ENCODE measurements around the gene BLOC1S1. TPM values are rescaled to one million over a fixed set of nuclear protein-coding genes. Genes with fewer than 3 reads are reported as not detected.
"Not testable (repeated sequence)": the region's sequence is repeated elsewhere in the genome, so short reads cannot be mapped to it uniquely, and the experiment has no call there.

Gene BLOC1S1
- total RNA-seq, 2 experiments from 2014 or later: 107 to 115 TPM

GRCh38 chr12:55748230-55748993 lies 32.6 kb downstream of the BLOC1S1 start:
- H3K4me3 Mint-ChIP-seq: no peak overlapping the region
- H3K27me3 Mint-ChIP-seq: no peaks in the 10 kb centered on the region
- no peak overlapping the region for H3K27ac Mint-ChIP-seq
- intact Hi-C loops (cut with DNase I, micrococcal nuclease): loop anchor here in 1 of 2 experiments (10.0 kb wide), 1 partner anchor 506 kb away; the partner anchor contains the start of gene ANKRD52
- CTCF ChIA-PET: interaction anchor here (0.6 to 4.4 kb wide), 7 partner anchors 8 to 81 kb away, joined by 3 to 39 read pairs (median 3); partner anchors contain the start of gene DNAJC14
- peaks cover 17% of the 10 kb centered on the region for H3K4me1 Mint-ChIP-seq
- H3K36me3 Mint-ChIP-seq (ENCODE audit: low read depth): peaks cover 12% of the 10 kb centered on the region
- ATAC-seq (no peak), DNase-seq (no peak)
- H3K9me3 Mint-ChIP-seq (ENCODE audit: low read depth): no peaks in the 10 kb centered on the region
- POLR2A ChIA-PET: interaction anchor here (0.5 to 1.0 kb wide), 2 partner anchors 10 to 247 kb away, joined by 3 to 4 read pairs; no protein-coding TSS in a partner anchor

GRCh38 chr12:55755246-55755645 lies 39.4 kb downstream of the BLOC1S1 start:
- intact Hi-C loops (cut with DNase I, micrococcal nuclease): no loop called here
- DNase-seq (no peak), ATAC-seq (no peak)
- CTCF ChIA-PET: interaction anchor here (1.3 to 3.8 kb wide), 6 partner anchors 8 to 191 kb away, joined by 3 to 19 read pairs (median 8); no protein-coding TSS in a partner anchor
- POLR2A ChIA-PET: interaction anchor here (0.6 to 0.7 kb wide), 2 partner anchors 171 to 523 kb away, joined by 3 read pairs; no protein-coding TSS in a partner anchor
- Mint-ChIP-seq H3K4me1 (peaks cover 12% of the 10 kb centered on the region), H3K27ac (peak overlapping the region; percentile 55), H3K36me3 (ENCODE audit: low read depth) (peaks cover 53% of the 10 kb centered on the region), H3K9me3 (ENCODE audit: low read depth) (no peaks in the 10 kb centered on the region), H3K4me3 (no peak overlapping the region), H3K27me3 (no peaks in the 10 kb centered on the region)

DNA sequence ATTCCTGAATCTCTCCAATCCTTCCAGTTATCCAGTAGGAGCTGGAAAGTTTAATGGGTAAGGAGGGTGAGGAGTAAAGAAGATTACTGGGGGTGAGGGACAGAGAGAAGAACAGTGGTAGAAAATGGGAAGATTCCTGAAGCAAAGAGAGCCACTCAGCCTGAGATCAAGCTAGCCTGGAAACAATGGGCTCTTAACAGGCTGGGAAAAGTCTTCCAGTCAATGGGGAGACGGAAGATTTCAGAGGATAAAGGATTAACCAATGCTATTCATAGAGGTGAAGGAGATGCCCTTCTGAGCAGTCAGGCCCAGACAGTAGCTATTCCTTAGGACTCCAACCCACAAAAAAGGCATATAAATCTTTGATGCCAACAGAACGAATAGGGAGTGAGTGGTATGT lies 41.9 kb downstream of the BLOC1S1 start:
- H3K27me3 Mint-ChIP-seq: no peaks in the 10 kb centered on the region
- intact Hi-C loops (cut with DNase I, micrococcal nuclease): no loop called here
- ATAC-seq (no peak), DNase-seq (no peak)
- peaks cover 27% of the 10 kb centered on the region for H3K4me1 Mint-ChIP-seq
- ChIA-PET CTCF (interaction anchor here (0.7 to 3.8 kb wide), 6 partner anchors 13 to 238 kb away, joined by 3 to 15 read pairs (median 7); no protein-coding TSS in a partner anchor), POLR2A (no interaction called here)
- H3K4me3 Mint-ChIP-seq: no peak overlapping the region
- H3K9me3 Mint-ChIP-seq (ENCODE audit: low read depth): no peaks in the 10 kb centered on the region
- peak overlapping the region; percentile 56 for H3K27ac Mint-ChIP-seq
- H3K36me3 Mint-ChIP-seq (ENCODE audit: low read depth): peaks cover 58% of the 10 kb centered on the region

DNA sequence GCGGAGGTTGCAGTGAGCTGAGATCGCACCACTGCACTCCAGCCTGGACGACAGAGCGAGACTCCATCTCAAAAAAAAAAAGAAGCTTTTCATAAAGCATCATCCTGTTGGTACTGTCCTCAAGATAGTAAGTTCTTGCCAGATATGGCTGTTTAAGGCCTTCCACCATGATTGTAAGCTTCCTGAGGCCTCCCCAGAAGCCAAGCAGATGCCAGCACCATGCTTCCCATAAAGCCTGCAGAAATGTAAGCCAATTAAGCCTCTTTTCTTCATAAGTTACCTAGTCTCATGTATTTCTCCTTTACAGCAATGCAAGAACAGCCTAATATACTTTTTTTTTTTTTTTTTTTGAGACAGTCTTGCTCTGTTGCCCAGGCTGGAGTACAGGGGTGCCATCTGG lies 42.7 kb downstream of the BLOC1S1 start:
- ATAC-seq; H3K4me3 Mint-ChIP-seq; H3K27me3 Mint-ChIP-seq; H3K9me3 Mint-ChIP-seq (ENCODE audit: low read depth); DNase-seq; intact Hi-C loops (cut with DNase I, micrococcal nuclease); H3K27ac Mint-ChIP-seq: not testable (repeated sequence)
- Mint-ChIP-seq H3K4me1 (peaks cover 27% of the 10 kb centered on the region), H3K36me3 (ENCODE audit: low read depth) (peaks cover 52% of the 10 kb centered on the region)
- ChIA-PET CTCF (interaction anchor here (0.7 to 1.9 kb wide), 3 partner anchors 20 to 181 kb away, joined by 3 to 8 read pairs (median 5); no protein-coding TSS in a partner anchor), POLR2A (interaction anchor here (0.6 kb wide), 1 partner anchor 18 kb away, joined by 3 read pairs; no protein-coding TSS in a partner anchor)

- Mint-ChIP-seq H3K27ac (peak overlapping the region; percentile 93), H3K36me3 (ENCODE audit: low read depth) (peaks cover 44% of the 10 kb centered on the region), H3K4me3 (no peak overlapping the region), H3K4me1 (peaks cover 20% of the 10 kb centered on the region), H3K27me3 (no peaks in the 10 kb centered on the region), H3K9me3 (ENCODE audit: low read depth) (no peaks in the 10 kb centered on the region)
- CTCF ChIA-PET: interaction anchor here (0.7 to 1.7 kb wide), 5 partner anchors 12 to 318 kb away, joined by 3 to 9 read pairs (median 3); no protein-coding TSS in a partner anchor
- POLR2A ChIA-PET: interaction anchor here (0.8 kb wide), 1 partner anchor 9 kb away, joined by 4 read pairs; no protein-coding TSS in a partner anchor
- DNase-seq (peak; percentile 82), ATAC-seq (peak; percentile 97)
- intact Hi-C loops (cut with DNase I, micrococcal nuclease): loop anchor here in 1 of 2 experiments (2.0 kb wide), 1 partner anchor 16 kb away; no protein-coding TSS in a partner anchor
These were observed 44.8 kb downstream of the BLOC1S1 start for GRCh38 chr12:55760663-55761062.

GRCh38 chr12:55762646-55763045 lies 46.8 kb downstream of the BLOC1S1 start:
- DNase-seq (no peak), ATAC-seq (no peak)
- Mint-ChIP-seq H3K4me1 (peaks cover 16% of the 10 kb centered on the region), H3K4me3 (no peak overlapping the region), H3K9me3 (ENCODE audit: low read depth) (no peaks in the 10 kb centered on the region), H3K36me3 (ENCODE audit: low read depth) (peaks cover 34% of the 10 kb centered on the region), H3K27me3 (no peaks in the 10 kb centered on the region), H3K27ac (no peak overlapping the region)
- ChIA-PET POLR2A (no interaction called here), CTCF (interaction anchor here (0.7 to 2.0 kb wide), 4 partner anchors 23 to 233 kb away, joined by 3 to 6 read pairs (median 4); no protein-coding TSS in a partner anchor)
- intact Hi-C loops (cut with DNase I, micrococcal nuclease): no loop called here

DNA sequence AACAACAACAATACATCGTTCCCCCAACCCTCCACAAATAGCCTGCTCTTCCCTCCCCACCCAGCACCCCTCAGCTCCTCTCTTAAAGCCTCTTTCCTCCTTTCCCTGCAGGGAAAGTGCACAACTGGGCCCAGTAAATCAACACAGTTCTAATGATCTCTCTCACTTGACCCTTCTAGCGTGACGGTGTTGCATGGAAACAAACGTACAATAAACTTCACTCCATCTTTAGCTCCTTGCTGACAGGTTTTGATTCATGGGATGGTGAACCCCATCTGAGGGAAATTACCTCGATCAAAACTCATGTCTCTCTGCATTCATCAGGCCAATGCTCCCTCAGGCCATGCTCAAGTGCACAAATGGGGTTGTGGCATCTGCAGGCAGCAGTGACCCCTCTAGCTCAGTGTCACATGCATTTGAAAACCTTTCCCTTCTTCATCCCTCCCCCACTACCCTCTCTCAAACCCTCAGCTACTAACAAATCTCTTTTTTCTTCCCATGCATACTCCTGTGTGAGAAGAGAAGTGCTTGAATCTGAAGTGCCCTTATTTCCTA lies 50.0 kb downstream of the BLOC1S1 start:
- no peaks in the 10 kb centered on the region for H3K9me3 Mint-ChIP-seq (ENCODE audit: low read depth)
- H3K36me3 Mint-ChIP-seq (ENCODE audit: low read depth): peaks cover 16% of the 10 kb centered on the region
- intact Hi-C loops (cut with DNase I, micrococcal nuclease): no loop called here
- DNase-seq (no peak), ATAC-seq (no peak)
- POLR2A ChIA-PET: no interaction called here
- no peaks in the 10 kb centered on the region for H3K27me3 Mint-ChIP-seq
- CTCF ChIA-PET: interaction anchor here (0.6 to 1.2 kb wide), 3 partner anchors 24 to 170 kb away, joined by 3 read pairs; no protein-coding TSS in a partner anchor
- peaks cover 12% of the 10 kb centered on the region for H3K4me1 Mint-ChIP-seq
- H3K27ac Mint-ChIP-seq: peak overlapping the region; percentile 6
- H3K4me3 Mint-ChIP-seq: no peak overlapping the region

DNA sequence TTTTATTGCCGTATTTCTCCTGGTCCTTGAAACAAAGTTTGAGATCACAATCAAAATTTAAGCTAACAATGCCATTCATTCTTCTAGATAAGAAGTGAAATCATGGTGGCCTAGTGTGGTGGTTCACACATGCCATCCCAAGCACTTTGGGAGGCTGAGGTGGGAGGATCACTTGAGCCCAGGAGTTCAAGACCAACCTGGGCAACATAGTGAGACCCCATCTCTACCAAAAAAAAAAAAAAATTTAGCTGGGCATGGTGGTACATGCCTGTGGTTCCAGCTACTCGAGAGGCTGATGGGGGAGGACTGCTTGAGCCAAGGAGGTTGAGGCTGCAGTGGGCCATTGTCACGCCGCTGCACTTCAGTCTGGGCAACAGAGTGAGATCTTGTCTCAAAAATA lies 51.3 kb downstream of the BLOC1S1 start:
- POLR2A ChIA-PET: no interaction called here
- H3K9me3 Mint-ChIP-seq (ENCODE audit: low read depth): no peaks in the 10 kb centered on the region
- no peak overlapping the region for H3K4me3 Mint-ChIP-seq
- H3K36me3 Mint-ChIP-seq (ENCODE audit: low read depth): peaks cover 18% of the 10 kb centered on the region
- peaks cover 6% of the 10 kb centered on the region for H3K4me1 Mint-ChIP-seq
- CTCF ChIA-PET: interaction anchor here (0.5 to 1.2 kb wide), 5 partner anchors 11 to 56 kb away, joined by 3 to 4 read pairs (median 3); no protein-coding TSS in a partner anchor
- H3K27me3 Mint-ChIP-seq: no peaks in the 10 kb centered on the region
- DNase-seq: no peak
- intact Hi-C loops (cut with DNase I, micrococcal nuclease): no loop called here
- ATAC-seq: no peak
- H3K27ac Mint-ChIP-seq: peak overlapping the region; percentile 24

Other genes with a start within 250 kb of the BLOC1S1 start
- not detected for gene OR6C70, start 245.9 kb upstream of the BLOC1S1 start, total RNA-seq
- gene OR6C68, start 223.7 kb upstream of the BLOC1S1 start, total RNA-seq: not detected
- not detected for gene OR6C4, start 166.4 kb upstream of the BLOC1S1 start, total RNA-seq
- not detected for gene OR2AP1, start 143.6 kb upstream of the BLOC1S1 start, total RNA-seq
- gene OR10P1, start 79.2 kb upstream of the BLOC1S1 start, total RNA-seq: not detected
- 1 to 10 TPM; 5.5 to 5.6 TPM for gene ITGA7, start 8.1 kb upstream of the BLOC1S1 start, total RNA-seq
- gene RDH5, start 4.3 kb downstream of the BLOC1S1 start, total RNA-seq: 10 to 100 TPM in 1 of 2 experiments, 1 to 10 TPM in 1; 9.6 to 12.2 TPM
- 100 to 1,000 TPM; 113 to 122 TPM for gene CD63, start 13.0 kb downstream of the BLOC1S1 start, total RNA-seq
- gene GDF11, start 27.1 kb downstream of the BLOC1S1 start, total RNA-seq: 1 to 10 TPM; 7.5 to 9.5 TPM
- gene SARNP, start 101.7 kb downstream of the BLOC1S1 start, total RNA-seq: 100 to 1,000 TPM; 111 to 114 TPM
- gene ORMDL2, start 102.0 kb downstream of the BLOC1S1 start, total RNA-seq: 10 to 100 TPM; 29.4 to 35.6 TPM
- gene DNAJC14, start 113.5 kb downstream of the BLOC1S1 start, total RNA-seq: 10 to 100 TPM; 29.9 to 31.1 TPM
- not detected for gene MMP19, start 126.9 kb downstream of the BLOC1S1 start, total RNA-seq
- gene PYM1, start 211.8 kb downstream of the BLOC1S1 start, total RNA-seq: 10 to 100 TPM; 24.6 to 30.2 TPM
- gene DGKA, start 215.1 kb downstream of the BLOC1S1 start, total RNA-seq: 100 to 1,000 TPM; 341 to 385 TPM
- 1 to 10 TPM in 1 of 2 experiments, under 1 TPM in 1; 0.86 to 1.2 TPM for gene PMEL, start 250.0 kb downstream of the BLOC1S1 start, total RNA-seq